Lower leg skin (tissue), 4 donors: Measurements from ENCODE around the gene IGIP. TPM values are rescaled to one million over a fixed set of nuclear protein-coding genes. Genes with fewer than 3 reads are reported as not detected.

Experiments used
- DNase-seq, 2 donors: peaks; one replicate each; pipeline ENCODE4 v3.0.0-alpha.2; 2019; ENCODE audit warnings: low spot score in 2 of 2
- H3K4me3 ChIP-seq: fragments of 200-600 bp; sonication (generic); 2 replicates; pipeline ENCODE4 v1.5.1; 2017; ENCODE audit warnings: mild to moderate bottlenecking, low read depth; ENCODE audit not compliant: poor library complexity, severe bottlenecking
- CTCF ChIP-seq, 3 donors: fragments of 450-650 bp; IDR thresholded peaks; one replicate each; pipeline ENCODE4 v1.5.1; 2016; ENCODE audit warnings: antibody characterized with exemption in 3 of 3, mild to moderate bottlenecking in 3 of 3, moderate library complexity in 2 of 3
- POLR2A ChIP-seq, 2 donors: fragments of 450-650 bp; IDR thresholded peaks; one replicate each; pipeline ENCODE4 v1.6.1; 2016 to 2017; ENCODE audit warnings: antibody characterized with exemption in 2 of 2, mild to moderate bottlenecking in 1 of 2, moderate library complexity in 1 of 2
- WGBS, 2 donors: methylation state at CpG; one replicate each; pipeline ENCODE4 v1.1.5; 2018; 5-methylcytosine and 5-hydroxymethylcytosine counted together
- intact Hi-C: fragments of 100-400 bp; cut with DNase I; formaldehyde crosslinking; loops from one replicate; pipeline ENCODE4 v1.15.0; 2023; ENCODE audit warnings: low total_unique reads
- total RNA-seq, 4 donors: library from RNA; depleted of rRNA; stranded (reverse); fragments of >200 nt; gene quantifications; one replicate each; pipeline ENCODE4 v1.1.0, GENCODE V29; 2016

Gene IGIP
- total RNA-seq, 4 donors from 2014 or later, result 7.5 to 10.4 (median 8.0) TPM

GRCh38 chr5:140157032-140157781 lies 31.5 kb downstream of the IGIP start:
- intact Hi-C loops, result loop anchor here (2.0 to 10.0 kb wide), 2 partner anchors 84 to 362 kb away; partner anchors contain the start of gene PSD2
- no peak for TF ChIP-seq POLR2A (IDR thresholded peaks at IDR 0.05)
- TF ChIP-seq CTCF (IDR thresholded peaks at IDR 0.05), result peak in 1 of 3 donors; percentile 96
- peak; percentile 88 to 98 for DNase-seq
- no peak overlapping the region for H3K4me3 ChIP-seq
- 7 to 12% methylated on average over 27 to 30 of the region's 30 CpGs for WGBS, 2 donors

GRCh38 chr5:140159014-140159927 lies 33.5 kb downstream of the IGIP start:
- H3K4me3 ChIP-seq, result no peak overlapping the region
- no peak for TF ChIP-seq CTCF (IDR thresholded peaks at IDR 0.05)
- TF ChIP-seq POLR2A (IDR thresholded peaks at IDR 0.05), result no peak
- no peak for DNase-seq
- 80 to 81% methylated on average over 7 of the region's 7 CpGs for WGBS, 2 donors
- intact Hi-C loops, result loop anchor here (10.0 kb wide), 1 partner anchor 364 kb away; the partner anchor contains the start of gene PSD2

GRCh38 chr5:140162275-140162674 lies 36.5 kb downstream of the IGIP start:
- peak in 1 of 2 donors; percentile 43 for DNase-seq
- intact Hi-C loops, result no loop called here
- TF ChIP-seq CTCF (IDR thresholded peaks at IDR 0.05), result no peak
- TF ChIP-seq POLR2A (IDR thresholded peaks at IDR 0.05), result no peak

GRCh38 chr5:140162781-140163180 lies 37.0 kb downstream of the IGIP start:
- 66 to 72% methylated on average over 5 of the region's 5 CpGs for WGBS, 2 donors
- DNase-seq, result peak in 1 of 2 donors; percentile 61
- H3K4me3 ChIP-seq, result no peak overlapping the region
- TF ChIP-seq CTCF (IDR thresholded peaks at IDR 0.05) (no peak), POLR2A (IDR thresholded peaks at IDR 0.05) (no peak)
- intact Hi-C loops, result no loop called here

More at GRCh38 chr5:140162275-140162674, 36.5 kb downstream of the IGIP start:
- WGBS, 2 donors, result 81 to 92% methylated on average over 5 of the region's 5 CpGs
- H3K4me3 ChIP-seq, result no peak overlapping the region

GRCh38 chr5:140165101-140165922 lies 39.6 kb downstream of the IGIP start:
- 53 to 60% methylated on average over 5 of the region's 5 CpGs for WGBS, 2 donors
- intact Hi-C loops, result no loop called here
- H3K4me3 ChIP-seq, result no peak overlapping the region
- TF ChIP-seq POLR2A (IDR thresholded peaks at IDR 0.05) (no peak), CTCF (IDR thresholded peaks at IDR 0.05) (no peak)
- peak in 1 of 2 donors; percentile 57 for DNase-seq
